ENCODE data around the gene WDR41.

- TF ChIP-seq GATA2 (IDR thresholded peaks at IDR 0.05; ENCODE audit: low read depth, low read length) (no peak), GATA3 (IDR thresholded peaks at IDR 0.05; ENCODE audit: low read depth, low read length) (no peak)
These were observed 82.1 kb downstream of the WDR41 start for GRCh38 chr5:77409870-77410621.

All from SH-SY5Y (cell line).